Brain microvascular endothelial cell (primary cell): ENCODE results near the gene ALDOA.
"Not testable (repeated sequence)": the region's sequence is repeated elsewhere in the genome, so short reads cannot be mapped to it uniquely, and the experiment has no call there.

Experiments used
- DNase-seq: peaks from one replicate; pipeline ENCODE4 v3.0.0-alpha.2; 2020
- H3K27ac ChIP-seq: fragments of 250-450 bp; sonication (Bioruptor Pico); 2 replicates; pipeline ENCODE4 v1.5.1; 2020; ENCODE audit warnings: mild to moderate bottlenecking, moderate library complexity
- H3K27me3 ChIP-seq: fragments of 250-450 bp; sonication (Bioruptor Pico); replicated peaks from 2 replicates; pipeline ENCODE4 v1.5.1; 2020; ENCODE audit warnings: mild to moderate bottlenecking
- H3K36me3 ChIP-seq: fragments of 250-450 bp; sonication (Bioruptor Pico); replicated peaks from 2 replicates; pipeline ENCODE4 v1.5.1; 2020; ENCODE audit warnings: mild to moderate bottlenecking
- H3K4me3 ChIP-seq: 2 replicates; pipeline ENCODE4 v1.5.1; 2011; ENCODE audit warnings: low read depth, mild to moderate bottlenecking, control low read depth, low read length, moderate library complexity
- in situ Hi-C: cut with HindIII; loops from 2 replicates; pipeline ENCODE4 v1.10.0; 2017; ENCODE audit warnings: low sequenced_read_pairs, low pct_ligation_motif_present
- TF ChIP-seq, protein P1 (sequence below): IDR thresholded peaks from 2 replicates; pipeline ENCODE4 v1.5.1; 2011; ENCODE audit warnings: low read depth, mild to moderate bottlenecking, moderate library complexity, low read length, control low read depth, inconsistent platforms; ENCODE audit errors: missing control alignments

ALDOA gene

DNA sequence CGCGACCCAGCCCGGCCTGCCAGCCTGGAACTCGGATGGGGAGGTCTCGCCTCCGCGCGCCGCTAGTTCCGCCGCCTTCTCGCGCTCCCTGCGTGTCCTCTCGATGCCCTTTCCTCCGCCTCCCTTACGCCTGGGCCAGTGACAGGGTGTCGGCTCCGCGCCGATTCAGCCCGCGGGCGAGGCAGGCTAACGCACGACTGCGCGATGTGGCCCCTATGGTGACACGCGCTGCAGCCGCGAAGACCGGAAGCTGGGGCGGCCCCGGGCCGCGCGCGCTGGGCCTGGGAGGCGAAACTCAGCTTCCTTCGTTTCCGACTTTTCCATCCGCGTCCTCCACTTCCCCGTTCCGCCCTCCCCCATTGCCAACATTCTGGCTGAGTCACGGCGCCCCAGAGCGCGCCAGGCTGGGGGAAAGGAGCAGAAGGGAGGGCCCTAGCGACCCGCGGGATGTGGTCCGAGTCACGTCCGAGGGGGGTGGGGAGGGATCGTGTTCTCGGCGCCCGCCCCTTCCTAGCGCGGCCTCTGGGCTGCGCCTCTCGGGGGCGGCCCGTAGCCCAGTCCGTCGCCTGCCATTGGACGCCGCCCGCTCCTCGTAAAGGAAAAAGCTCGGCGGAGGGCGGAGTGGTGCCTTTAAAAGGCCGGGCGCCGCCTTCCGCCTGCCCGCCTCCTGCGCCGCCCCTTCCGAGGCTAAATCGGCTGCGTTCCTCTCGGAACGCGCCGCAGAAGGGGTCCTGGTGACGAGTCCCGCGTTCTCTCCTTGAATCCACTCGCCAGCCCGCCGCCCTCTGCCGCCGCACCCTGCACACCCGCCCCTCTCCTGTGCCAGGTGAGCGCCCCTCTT is at the start of gene ALDOA:
TSS of gene ALDOA (plus strand) at position 659 of the 841 bp plus-strand sequence. CDS start 1,138 bp downstream, outside the sequence.
- Histone ChIP-seq H3K36me3 (peaks cover 37% of the 10 kb centered on the region), H3K27ac (peak within 1 kb of the TSS; percentile 95), H3K27me3 (no peaks in the 10 kb centered on the region), H3K4me3 (peak within 1 kb of the TSS; percentile 100)
- peak; percentile 98 for DNase-seq
- in situ Hi-C loops, result no loop called here
- TF ChIP-seq, protein P1, sequence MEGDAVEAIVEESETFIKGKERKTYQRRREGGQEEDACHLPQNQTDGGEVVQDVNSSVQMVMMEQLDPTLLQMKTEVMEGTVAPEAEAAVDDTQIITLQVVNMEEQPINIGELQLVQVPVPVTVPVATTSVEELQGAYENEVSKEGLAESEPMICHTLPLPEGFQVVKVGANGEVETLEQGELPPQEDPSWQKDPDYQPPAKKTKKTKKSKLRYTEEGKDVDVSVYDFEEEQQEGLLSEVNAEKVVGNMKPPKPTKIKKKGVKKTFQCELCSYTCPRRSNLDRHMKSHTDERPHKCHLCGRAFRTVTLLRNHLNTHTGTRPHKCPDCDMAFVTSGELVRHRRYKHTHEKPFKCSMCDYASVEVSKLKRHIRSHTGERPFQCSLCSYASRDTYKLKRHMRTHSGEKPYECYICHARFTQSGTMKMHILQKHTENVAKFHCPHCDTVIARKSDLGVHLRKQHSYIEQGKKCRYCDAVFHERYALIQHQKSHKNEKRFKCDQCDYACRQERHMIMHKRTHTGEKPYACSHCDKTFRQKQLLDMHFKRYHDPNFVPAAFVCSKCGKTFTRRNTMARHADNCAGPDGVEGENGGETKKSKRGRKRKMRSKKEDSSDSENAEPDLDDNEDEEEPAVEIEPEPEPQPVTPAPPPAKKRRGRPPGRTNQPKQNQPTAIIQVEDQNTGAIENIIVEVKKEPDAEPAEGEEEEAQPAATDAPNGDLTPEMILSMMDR, result no peak

DNA sequence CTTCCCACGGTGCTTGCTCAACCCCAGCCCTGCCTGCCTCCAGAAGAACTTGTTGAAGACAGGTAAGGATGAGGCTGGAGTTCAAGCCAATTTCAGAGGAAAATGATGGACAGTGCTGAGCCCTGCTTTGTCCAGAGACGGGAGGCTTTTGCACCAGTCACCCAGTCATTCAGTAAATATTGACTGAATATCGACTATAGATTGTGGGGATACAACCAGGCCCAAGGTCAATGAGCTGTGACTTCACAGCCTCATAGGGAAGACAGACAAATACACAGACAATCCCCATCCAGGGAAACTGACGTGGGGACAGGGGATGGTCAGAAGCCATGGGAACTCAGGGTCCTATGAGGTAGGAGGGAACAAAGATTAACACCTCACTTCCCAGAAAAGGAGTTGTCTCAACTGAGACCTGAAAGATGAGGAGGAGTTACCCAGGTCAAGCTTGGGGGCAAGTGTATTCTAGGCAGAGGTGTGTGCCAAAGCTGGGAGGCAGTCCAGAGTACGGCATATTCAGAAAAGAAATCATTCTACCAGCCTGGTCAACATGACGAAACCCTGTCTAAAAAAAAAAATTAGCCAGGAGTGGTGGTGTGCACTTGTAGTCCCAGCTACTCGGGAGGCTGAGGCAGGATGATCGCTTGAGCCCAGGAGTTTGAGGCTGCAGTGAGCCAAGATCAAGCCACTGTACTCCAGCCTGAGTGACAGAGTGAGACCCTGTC is 48.8 kb upstream of the ALDOA start:
- TF ChIP-seq, protein P1, result no peak

DNA sequence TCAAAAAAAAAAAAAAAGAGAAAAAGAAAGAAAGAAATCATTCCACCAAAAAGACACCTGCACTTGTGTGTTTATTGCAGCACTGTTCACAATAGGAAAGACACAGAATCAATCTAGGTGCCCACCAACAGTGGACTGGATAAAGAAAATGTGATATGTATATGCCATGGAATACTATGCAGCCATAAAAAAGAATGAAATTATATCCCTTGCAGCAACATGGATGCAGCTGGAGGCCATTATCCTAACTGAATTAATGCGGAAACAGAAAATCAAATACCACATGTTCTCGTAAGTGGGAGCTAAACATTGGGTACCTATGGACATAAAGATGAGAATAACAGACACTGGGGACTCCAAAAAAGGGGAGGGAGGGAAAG is 48.3 kb upstream of the ALDOA start:
- Histone ChIP-seq H3K27ac (no peak overlapping the region), H3K36me3 (no peaks in the 10 kb centered on the region), H3K4me3 (no peak overlapping the region), H3K27me3 (no peaks in the 10 kb centered on the region)
- in situ Hi-C loops, result no loop called here
- DNase-seq, result no peak
- TF ChIP-seq, protein P1, result no peak

More for the DNA sequence above, 48.8 kb upstream of the ALDOA start:
- H3K27ac ChIP-seq, result no peak overlapping the region
- H3K36me3 ChIP-seq, result no peaks in the 10 kb centered on the region
- H3K27me3 ChIP-seq, result peaks cover 4% of the 10 kb centered on the region
- in situ Hi-C loops, result no loop called here
- H3K4me3 ChIP-seq, result no peak overlapping the region
- no peak for DNase-seq

DNA sequence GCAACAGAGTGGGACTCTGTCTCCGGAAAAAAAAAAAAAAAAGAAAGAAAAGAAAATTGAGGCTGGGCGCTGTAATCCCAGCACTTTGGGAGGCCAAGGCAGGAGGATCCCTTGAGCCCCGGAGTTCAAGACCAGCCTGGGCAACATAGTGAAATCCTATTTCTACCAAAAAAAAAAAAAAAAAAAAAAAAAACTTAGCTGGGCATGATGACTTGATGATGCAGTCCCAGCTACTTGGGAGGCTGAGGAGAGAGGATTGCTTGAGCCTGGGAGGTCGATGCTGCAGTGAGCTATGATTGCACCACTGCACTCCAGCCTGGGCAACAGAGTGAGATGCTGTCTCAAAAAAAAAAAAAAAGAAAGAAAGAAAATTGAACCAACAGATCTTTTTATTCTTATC is 47.6 kb upstream of the ALDOA start:
- in situ Hi-C loops, H3K27me3 ChIP-seq, H3K36me3 ChIP-seq, H3K4me3 ChIP-seq, H3K27ac ChIP-seq, DNase-seq: not testable (repeated sequence)

DNA sequence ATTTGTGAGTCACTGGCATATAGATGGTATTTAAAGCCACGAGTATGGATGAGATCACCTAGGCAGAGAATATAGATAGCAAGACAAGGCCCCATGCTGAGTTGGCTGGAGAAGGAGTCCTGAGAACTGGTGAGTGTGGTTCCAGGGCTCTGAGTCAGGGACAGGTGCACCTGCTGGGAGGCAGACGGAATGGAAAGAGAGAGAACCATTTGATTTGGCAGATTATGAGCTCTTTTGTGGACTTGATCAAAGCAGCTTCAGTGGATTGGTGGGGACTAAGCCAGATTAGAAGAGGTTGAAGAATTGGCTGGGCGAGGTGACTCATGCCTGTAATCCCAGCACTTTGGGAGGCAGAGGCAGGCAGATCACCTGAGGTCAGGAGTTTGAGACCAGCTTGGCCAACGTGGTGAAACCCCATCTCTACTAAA is 46.8 kb upstream of the ALDOA start:
- Histone ChIP-seq H3K27ac (no peak overlapping the region), H3K4me3 (no peak overlapping the region), H3K36me3 (no peaks in the 10 kb centered on the region), H3K27me3 (peaks cover 2% of the 10 kb centered on the region)
- TF ChIP-seq, protein P1, result no peak
- in situ Hi-C loops, result no loop called here
- peak; percentile 39 for DNase-seq

DNA sequence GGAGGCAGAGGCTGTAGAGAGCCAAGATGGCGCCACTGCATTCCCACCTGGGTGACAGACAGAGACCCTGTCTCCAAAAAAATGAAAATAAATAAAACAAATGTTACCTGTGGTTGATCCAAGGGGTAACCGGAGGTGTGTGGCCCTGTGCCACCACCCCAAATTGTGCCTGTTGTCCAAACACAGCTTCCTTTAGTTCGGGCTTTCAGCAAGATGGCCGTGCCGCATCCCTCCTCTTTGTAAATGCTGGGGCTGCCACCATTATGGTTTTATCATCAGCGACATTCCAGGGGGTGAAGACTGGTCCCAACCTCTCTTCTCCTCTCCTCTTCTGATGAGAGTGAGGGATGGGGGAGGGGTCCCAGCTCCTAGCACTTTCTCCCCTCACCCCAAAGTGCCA is 42.7 kb upstream of the ALDOA start, which contains the start of gene C16orf92:
TSS of gene C16orf92 (plus strand) at position 312 of the 400 bp plus-strand sequence. CDS start 143 bp downstream, outside the sequence.
- no peak for DNase-seq
- no peak within 1 kb of the TSS for H3K4me3 ChIP-seq
- TF ChIP-seq, protein P1, result no peak
- H3K27ac ChIP-seq, result no peak within 1 kb of the TSS
- in situ Hi-C loops, result no loop called here
- H3K36me3 ChIP-seq, result no peaks in the 10 kb centered on the region
- H3K27me3 ChIP-seq, result peaks cover 12% of the 10 kb centered on the region
